Transverse colon (tissue), 4 donors: ENCODE measurements around the gene AKT3. TPM values are rescaled to one million over a fixed set of nuclear protein-coding genes. Genes with fewer than 3 reads are reported as not detected.

Experiments
- DNase-seq: peaks from one replicate; pipeline ENCODE4 v3.0.0-alpha.2; 2019
- H3K27ac ChIP-seq, 4 donors: fragments of 200-600 bp; sonication (generic); 2 replicates each; pipeline ENCODE4 v1.5.1; 2016 to 2018; ENCODE audit warnings: inconsistent platforms in 4 of 4
- H3K27me3 ChIP-seq: fragments of 200-600 bp; sonication (generic); 2 replicates; pipeline ENCODE4 v1.5.1; 2017; ENCODE audit warnings: inconsistent platforms
- H3K36me3 ChIP-seq, 4 donors: fragments of 200-600 bp; sonication (generic); 2 replicates each; pipeline ENCODE4 v1.5.1; 2017 to 2019; ENCODE audit warnings: inconsistent platforms in 4 of 4
- H3K4me1 ChIP-seq, 4 donors: fragments of 200-600 bp; sonication (generic); 2 replicates each; pipeline ENCODE4 v1.5.1; 2017 to 2020; ENCODE audit warnings: inconsistent platforms in 4 of 4
- H3K4me3 ChIP-seq, 4 donors: fragments of 200-600 bp; sonication (generic); 1 replicate in 1 of 4; 2 replicates in 3 of 4; pipeline versions ENCODE4 v1.5.1 to v1.6.1; 2017 to 2019; ENCODE audit warnings: inconsistent platforms in 4 of 4
- H3K9me3 ChIP-seq, 2 donors: fragments of 200-600 bp; sonication (generic); 2 replicates each; pipeline ENCODE4 v1.5.1; 2017 to 2019; ENCODE audit warnings: inconsistent platforms in 2 of 2
- EP300 ChIP-seq: sonication (generic); formaldehyde crosslinking; IDR thresholded peaks from one replicate; pipeline ENCODE4 v1.6.1; 2017; ENCODE audit warnings: antibody characterized with exemption, low read depth
- POLR2A ChIP-seq: fragments of 450-650 bp; IDR thresholded peaks from one replicate; pipeline ENCODE4 v1.6.1; 2016; ENCODE audit warnings: antibody characterized with exemption, mild to moderate bottlenecking, moderate library complexity
- POLR2AphosphoS5 ChIP-seq, 3 donors: sonication (generic); formaldehyde crosslinking; IDR thresholded peaks; one replicate each; pipeline ENCODE4 v1.6.1; 2016; ENCODE audit warnings: antibody characterized with exemption in 3 of 3
- WGBS, 2 donors: methylation state at CpG; one replicate each; pipeline ENCODE4 v1.1.5; 2018; ENCODE audit warnings: low coverage in 1 of 2; 5-methylcytosine and 5-hydroxymethylcytosine counted together
- in situ Hi-C, 4 donors: fragments of 200-750 bp; cut with MboI; loops; one replicate each; pipeline versions ENCODE4 v1.15.0 to v1.15.1; 2017; ENCODE audit warnings: low sequenced_read_pairs in 3 of 4, low pct_ligation_motif_present in 1 of 4, low pct_unique_long_range_greater_than_20kb in 1 of 4
- intact Hi-C: fragments of 100-400 bp; cut with DNase I; formaldehyde crosslinking; loops from one replicate; pipeline ENCODE4 v1.15.1; 2023; ENCODE audit warnings: low total_unique reads
- total RNA-seq, 4 donors: library from RNA; depleted of rRNA; stranded (reverse); fragments of >200 nt; gene quantifications; one replicate each; pipeline ENCODE4 v1.1.0, GENCODE V29; 2016
- TF ChIP-seq, protein P1 (sequence below), 5 experiments: fragments of 200-600 bp in 3 of 5; fragments of 450-650 bp in 2 of 5; sonication (generic) in 3 of 5; IDR thresholded peaks; 1 replicate in 2 of 5; 2 replicates in 3 of 5; pipeline ENCODE4 v1.5.1; 2016 to 2017; ENCODE audit warnings: antibody characterized with exemption in 5 of 5, inconsistent platforms in 3 of 5, mild to moderate bottlenecking in 2 of 5, moderate library complexity in 1 of 5

Gene AKT3
- total RNA-seq, 4 donors from 2014 or later: 9.8 to 27.2 (median 19.4) TPM

DNA sequence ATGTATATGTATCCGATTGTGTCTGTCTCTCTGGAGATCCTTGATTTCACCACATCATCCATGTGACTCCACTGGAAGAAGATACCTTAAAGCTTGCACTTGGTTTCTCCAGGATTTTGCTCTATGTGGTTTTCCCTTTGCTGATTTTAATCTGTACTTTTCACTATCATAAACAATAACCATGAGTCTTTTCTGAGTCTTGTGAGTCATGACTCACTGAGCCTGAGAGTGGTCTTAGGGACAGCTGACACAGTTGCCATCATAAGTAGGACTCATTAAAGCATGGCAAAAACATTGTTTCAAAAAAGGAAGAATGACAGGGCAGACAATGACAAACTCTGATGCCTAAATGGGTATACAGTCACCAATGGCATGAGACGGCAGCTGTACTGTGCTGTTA, 226.2 kb downstream of the AKT3 start:
- WGBS, 2 donors: 96 to 100% methylated on average over 1 to 2 of the region's 2 CpGs
- in situ Hi-C loops: no loop called here
- no peaks in the 10 kb centered on the region for H3K27me3 ChIP-seq

DNA sequence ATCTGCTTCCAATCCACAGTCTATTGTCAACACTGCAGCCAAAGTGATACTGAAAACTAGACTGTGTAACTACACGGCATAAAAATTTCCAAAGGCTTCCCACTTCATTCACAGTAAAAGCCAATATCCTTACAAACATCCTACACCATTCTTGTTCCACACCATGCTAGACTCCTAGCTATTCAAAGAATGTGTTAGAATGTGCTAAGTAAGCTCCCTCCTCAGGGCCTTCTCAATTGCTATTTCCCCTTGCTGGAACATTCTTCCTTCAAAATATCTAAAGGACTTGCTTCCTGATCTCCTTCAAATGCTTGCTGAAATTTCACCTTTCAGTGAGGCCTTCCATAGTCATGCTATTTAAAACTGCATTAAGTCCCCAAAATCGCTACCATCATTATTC, 228.1 kb downstream of the AKT3 start:
- intact Hi-C loops (no loop called here), in situ Hi-C loops (no loop called here)
- no peak for TF ChIP-seq POLR2AphosphoS5 (IDR thresholded peaks at IDR 0.05)
- DNase-seq: no peak
- Histone ChIP-seq H3K4me1 (no peaks in the 10 kb centered on the region), H3K4me3 (no peak overlapping the region), H3K36me3 (no peaks in the 10 kb centered on the region), H3K27ac (no peak overlapping the region), H3K9me3 (no peaks in the 10 kb centered on the region), H3K27me3 (no peaks in the 10 kb centered on the region)
- WGBS, 2 donors: 68 to 91% methylated on average over 2 of the region's 2 CpGs

More for the DNA sequence above, 226.2 kb downstream of the AKT3 start:
- TF ChIP-seq, protein P1, sequence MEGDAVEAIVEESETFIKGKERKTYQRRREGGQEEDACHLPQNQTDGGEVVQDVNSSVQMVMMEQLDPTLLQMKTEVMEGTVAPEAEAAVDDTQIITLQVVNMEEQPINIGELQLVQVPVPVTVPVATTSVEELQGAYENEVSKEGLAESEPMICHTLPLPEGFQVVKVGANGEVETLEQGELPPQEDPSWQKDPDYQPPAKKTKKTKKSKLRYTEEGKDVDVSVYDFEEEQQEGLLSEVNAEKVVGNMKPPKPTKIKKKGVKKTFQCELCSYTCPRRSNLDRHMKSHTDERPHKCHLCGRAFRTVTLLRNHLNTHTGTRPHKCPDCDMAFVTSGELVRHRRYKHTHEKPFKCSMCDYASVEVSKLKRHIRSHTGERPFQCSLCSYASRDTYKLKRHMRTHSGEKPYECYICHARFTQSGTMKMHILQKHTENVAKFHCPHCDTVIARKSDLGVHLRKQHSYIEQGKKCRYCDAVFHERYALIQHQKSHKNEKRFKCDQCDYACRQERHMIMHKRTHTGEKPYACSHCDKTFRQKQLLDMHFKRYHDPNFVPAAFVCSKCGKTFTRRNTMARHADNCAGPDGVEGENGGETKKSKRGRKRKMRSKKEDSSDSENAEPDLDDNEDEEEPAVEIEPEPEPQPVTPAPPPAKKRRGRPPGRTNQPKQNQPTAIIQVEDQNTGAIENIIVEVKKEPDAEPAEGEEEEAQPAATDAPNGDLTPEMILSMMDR (IDR thresholded peaks at IDR 0.05): no peak
- TF ChIP-seq EP300 (no peak), POLR2A (no peak), POLR2AphosphoS5 (IDR thresholded peaks at IDR 0.05) (no peak)
- no peak for DNase-seq
- Histone ChIP-seq H3K4me1 (no peaks in the 10 kb centered on the region), H3K4me3 (no peak overlapping the region), H3K27ac (no peak overlapping the region), H3K36me3 (no peaks in the 10 kb centered on the region), H3K9me3 (no peaks in the 10 kb centered on the region)
- intact Hi-C loops: no loop called here

DNA sequence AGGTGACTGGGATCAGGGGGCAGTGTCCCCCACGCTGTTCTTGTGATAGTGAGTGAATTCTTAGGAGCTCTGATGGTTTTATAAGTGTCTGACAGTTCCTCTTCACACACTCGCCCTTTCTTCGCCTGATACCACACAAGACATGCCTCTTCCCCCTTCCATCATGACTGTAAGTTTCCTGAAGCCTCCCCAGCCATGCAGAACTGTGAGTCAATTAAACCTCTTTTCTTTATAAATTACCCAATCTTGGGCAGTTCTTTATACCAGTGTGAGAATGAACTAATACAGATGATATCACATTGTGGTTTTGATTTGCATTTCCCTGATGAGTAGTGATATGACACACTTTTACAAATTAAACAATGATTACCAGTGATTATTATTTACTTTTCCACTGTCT, 229.9 kb downstream of the AKT3 start:
- Histone ChIP-seq H3K27me3 (no peaks in the 10 kb centered on the region), H3K9me3 (no peaks in the 10 kb centered on the region), H3K4me1 (no peaks in the 10 kb centered on the region), H3K36me3 (no peaks in the 10 kb centered on the region), H3K4me3 (no peak overlapping the region), H3K27ac (no peak overlapping the region)
- in situ Hi-C loops (no loop called here), intact Hi-C loops (no loop called here)
- WGBS, 2 donors: 54% methylated on average over 3 of the region's 3 CpGs; no CpG with 5 or more reads in 1 of the 2 donors
- no peak for DNase-seq
- TF ChIP-seq EP300 (no peak), POLR2A (no peak), POLR2AphosphoS5 (IDR thresholded peaks at IDR 0.05) (no peak)
- TF ChIP-seq, protein P1 (IDR thresholded peaks at IDR 0.05): no peak

DNA sequence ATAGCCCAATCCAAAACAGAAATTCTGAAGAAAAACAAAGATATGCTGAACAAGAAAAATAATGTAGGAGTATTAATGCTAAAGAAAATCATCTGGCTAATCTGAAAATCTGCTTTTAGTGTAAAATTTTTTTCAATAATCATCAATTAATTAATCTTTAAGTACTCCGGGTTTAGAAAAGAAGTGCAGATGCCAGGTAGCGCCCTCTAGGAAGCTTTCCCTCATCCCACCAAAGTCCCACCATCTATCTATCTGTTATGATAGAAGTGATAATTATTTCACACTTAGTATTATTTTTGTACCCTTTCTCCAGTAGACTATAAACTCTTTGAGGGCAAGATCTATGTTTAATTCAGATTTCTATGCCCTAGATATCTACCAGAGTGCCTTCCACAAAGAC, 240.3 kb downstream of the AKT3 start:
- no peak for DNase-seq
- in situ Hi-C loops: no loop called here
- 92 to 96% methylated on average over 2 of the region's 2 CpGs for WGBS, 2 donors
- Histone ChIP-seq H3K4me3 (no peak overlapping the region), H3K9me3 (no peaks in the 10 kb centered on the region), H3K27ac (no peak overlapping the region), H3K36me3 (no peaks in the 10 kb centered on the region), H3K27me3 (no peaks in the 10 kb centered on the region), H3K4me1 (no peaks in the 10 kb centered on the region)
- intact Hi-C loops: no loop called here
- TF ChIP-seq, protein P1 (IDR thresholded peaks at IDR 0.05): no peak
- TF ChIP-seq POLR2AphosphoS5 (IDR thresholded peaks at IDR 0.05): no peak
- TF ChIP-seq EP300: no peak
- no peak for TF ChIP-seq POLR2A

DNA sequence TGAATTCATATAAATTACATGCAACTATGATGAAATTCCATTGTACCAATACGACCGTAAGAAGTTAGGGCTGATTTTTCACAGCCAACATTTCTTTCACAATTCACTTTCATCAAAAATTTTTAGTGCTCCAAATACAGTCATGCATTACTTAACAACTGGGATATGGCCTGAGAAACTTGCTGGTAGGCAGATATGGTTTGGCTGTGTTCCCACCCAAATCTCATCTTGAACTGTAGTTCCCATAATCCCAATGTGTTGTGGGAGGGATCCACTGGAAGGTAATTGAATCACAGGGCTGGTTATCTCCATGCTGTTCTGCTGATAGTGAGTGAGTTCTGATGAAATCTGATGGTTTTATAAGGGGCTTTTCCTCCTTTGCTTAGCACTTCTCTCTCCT, 244.4 kb downstream of the AKT3 start:
- no peaks in the 10 kb centered on the region for H3K4me1 ChIP-seq
- in situ Hi-C loops (no loop called here), intact Hi-C loops (no loop called here)
- 94 to 100% methylated on average over 2 of the region's 2 CpGs for WGBS, 2 donors
- H3K36me3 ChIP-seq: peaks cover 0 to 8% (median 0%) of the 10 kb centered on the region in 4 donors
- H3K27me3 ChIP-seq: no peaks in the 10 kb centered on the region
- H3K27ac ChIP-seq: no peak overlapping the region
- H3K9me3 ChIP-seq: peaks cover 4 to 8% of the 10 kb centered on the region in 2 donors
- H3K4me3 ChIP-seq: no peak overlapping the region
- TF ChIP-seq POLR2A (no peak), POLR2AphosphoS5 (IDR thresholded peaks at IDR 0.05) (no peak), EP300 (no peak)
- TF ChIP-seq, protein P1 (IDR thresholded peaks at IDR 0.05): no peak
- no peak for DNase-seq
